ENCODE measurements around the gene SPOCK1. TPM values are rescaled to one million over a fixed set of nuclear protein-coding genes. Genes with fewer than 3 reads are reported as not detected.

Gene SPOCK1
- total RNA-seq, 4 donors from 2014 or later: 22.7 to 117 (median 41.8) TPM

DNA sequence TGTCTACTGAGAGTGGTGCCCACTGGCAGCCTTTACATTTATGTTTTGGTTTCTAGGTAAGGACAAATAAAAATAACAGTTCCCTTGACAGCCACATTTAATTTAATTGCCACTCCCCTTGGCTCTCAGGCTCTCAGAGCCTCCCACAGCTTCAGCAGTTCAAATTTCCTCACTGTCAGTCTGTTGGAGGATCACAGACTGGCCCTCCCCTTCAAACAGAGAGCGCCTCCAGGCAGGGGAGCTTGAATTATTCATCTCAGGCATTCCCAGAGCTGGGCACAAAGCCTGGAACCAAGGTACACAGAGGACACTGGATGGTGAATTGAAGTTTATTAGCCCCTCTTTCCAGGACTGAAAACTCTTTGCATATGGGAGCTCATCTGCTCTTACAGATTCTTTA lies 407.7 kb downstream of the SPOCK1 start:
- TF ChIP-seq, protein P1, sequence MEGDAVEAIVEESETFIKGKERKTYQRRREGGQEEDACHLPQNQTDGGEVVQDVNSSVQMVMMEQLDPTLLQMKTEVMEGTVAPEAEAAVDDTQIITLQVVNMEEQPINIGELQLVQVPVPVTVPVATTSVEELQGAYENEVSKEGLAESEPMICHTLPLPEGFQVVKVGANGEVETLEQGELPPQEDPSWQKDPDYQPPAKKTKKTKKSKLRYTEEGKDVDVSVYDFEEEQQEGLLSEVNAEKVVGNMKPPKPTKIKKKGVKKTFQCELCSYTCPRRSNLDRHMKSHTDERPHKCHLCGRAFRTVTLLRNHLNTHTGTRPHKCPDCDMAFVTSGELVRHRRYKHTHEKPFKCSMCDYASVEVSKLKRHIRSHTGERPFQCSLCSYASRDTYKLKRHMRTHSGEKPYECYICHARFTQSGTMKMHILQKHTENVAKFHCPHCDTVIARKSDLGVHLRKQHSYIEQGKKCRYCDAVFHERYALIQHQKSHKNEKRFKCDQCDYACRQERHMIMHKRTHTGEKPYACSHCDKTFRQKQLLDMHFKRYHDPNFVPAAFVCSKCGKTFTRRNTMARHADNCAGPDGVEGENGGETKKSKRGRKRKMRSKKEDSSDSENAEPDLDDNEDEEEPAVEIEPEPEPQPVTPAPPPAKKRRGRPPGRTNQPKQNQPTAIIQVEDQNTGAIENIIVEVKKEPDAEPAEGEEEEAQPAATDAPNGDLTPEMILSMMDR (IDR thresholded peaks at IDR 0.05): no peak
- DNase-seq (ENCODE audit: low spot score): no peak
- peak; percentile 74 for ATAC-seq (ENCODE audit: low FRiP score)

DNA sequence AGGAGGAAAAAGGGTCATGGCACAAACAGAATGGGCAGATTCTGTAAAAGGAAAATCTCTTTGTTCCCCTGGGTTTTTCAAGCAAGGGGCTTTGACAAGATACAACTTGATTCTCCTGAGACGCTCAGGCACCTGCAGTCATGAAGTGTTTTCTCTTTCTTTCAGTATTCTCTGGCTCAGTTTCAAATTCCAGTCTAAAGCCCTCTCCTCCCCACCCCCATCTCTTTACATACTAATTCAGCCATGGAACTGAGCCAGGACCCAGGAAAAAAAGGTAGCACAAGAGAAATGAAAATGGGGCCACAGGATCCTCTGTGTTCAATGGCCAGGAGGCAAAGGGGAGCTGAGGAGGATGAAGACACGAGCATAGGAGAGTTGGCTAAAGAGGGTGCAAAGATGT lies 408.4 kb downstream of the SPOCK1 start:
- TF ChIP-seq, protein P1 (IDR thresholded peaks at IDR 0.05): no peak
- no peak for ATAC-seq (ENCODE audit: low FRiP score)
- no peak for DNase-seq (ENCODE audit: low spot score)

DNA sequence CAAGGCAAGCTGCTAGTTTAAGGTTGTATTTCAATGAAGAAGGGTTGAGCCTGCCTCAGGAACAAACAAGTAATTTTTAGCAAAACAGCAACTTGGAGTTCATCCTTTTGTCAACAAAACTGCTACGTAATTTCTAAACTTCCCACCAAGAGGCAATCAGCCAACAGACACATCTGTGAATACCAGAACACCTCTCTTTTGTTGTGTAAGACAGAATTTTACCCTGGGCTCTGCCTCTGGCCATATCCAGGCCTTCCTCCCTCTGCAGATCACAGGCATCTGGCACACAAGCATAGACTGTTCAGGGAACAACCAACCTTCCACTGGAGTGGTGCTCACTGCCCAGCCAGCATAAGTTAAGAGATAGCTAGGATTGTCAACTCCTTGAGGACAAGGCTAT lies 409.0 kb downstream of the SPOCK1 start:
- no peak for DNase-seq (ENCODE audit: low spot score)
- TF ChIP-seq, protein P1 (IDR thresholded peaks at IDR 0.05): no peak

DNA sequence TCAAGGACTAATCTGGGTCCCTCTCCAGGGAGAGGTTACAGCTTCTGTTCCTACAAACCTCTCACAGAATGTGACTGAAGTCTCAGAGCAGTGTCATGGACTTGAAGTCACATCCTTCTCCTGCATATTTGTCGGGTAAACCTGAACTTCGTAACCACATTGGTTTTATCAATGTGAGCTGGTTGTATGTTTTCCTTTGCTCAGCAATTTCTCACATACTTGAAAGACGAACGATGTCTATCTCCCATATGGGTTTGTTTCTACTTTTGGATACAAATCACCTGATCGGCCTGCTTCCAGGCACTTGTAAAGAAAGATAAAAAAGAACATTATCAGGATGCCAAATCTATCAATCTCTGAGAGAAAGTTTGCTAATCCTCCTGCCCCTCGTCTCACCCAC lies 411.0 kb downstream of the SPOCK1 start:
- TF ChIP-seq, protein P1 (IDR thresholded peaks at IDR 0.05): no peak
- ATAC-seq (ENCODE audit: low FRiP score) (no peak), DNase-seq (ENCODE audit: low spot score) (no peak)

More for the DNA sequence above, 409.0 kb downstream of the SPOCK1 start:
- no peak for ATAC-seq (ENCODE audit: low FRiP score)

DNA sequence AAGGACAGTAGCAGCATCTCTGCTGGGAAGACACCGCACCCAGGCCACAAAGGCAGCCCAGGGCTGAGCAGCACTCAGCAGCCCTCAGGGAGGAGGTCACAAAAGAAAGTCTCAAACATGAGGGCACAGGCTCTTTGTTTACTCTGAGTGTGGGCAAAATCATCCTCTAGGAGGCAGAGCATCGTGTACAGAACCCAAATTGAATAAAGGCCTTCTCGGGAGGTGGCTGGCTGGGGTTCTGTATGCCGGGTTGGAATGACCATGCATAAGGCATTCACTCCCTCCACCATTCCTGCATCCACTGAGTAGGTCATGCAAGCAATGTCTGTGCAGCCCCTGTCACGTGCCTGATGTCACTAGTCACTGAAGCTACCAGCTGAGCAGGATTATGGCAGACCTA lies 412.8 kb downstream of the SPOCK1 start:
- TF ChIP-seq, protein P1 (IDR thresholded peaks at IDR 0.05): no peak
- ATAC-seq (ENCODE audit: low FRiP score) (no peak), DNase-seq (ENCODE audit: low spot score) (no peak)

DNA sequence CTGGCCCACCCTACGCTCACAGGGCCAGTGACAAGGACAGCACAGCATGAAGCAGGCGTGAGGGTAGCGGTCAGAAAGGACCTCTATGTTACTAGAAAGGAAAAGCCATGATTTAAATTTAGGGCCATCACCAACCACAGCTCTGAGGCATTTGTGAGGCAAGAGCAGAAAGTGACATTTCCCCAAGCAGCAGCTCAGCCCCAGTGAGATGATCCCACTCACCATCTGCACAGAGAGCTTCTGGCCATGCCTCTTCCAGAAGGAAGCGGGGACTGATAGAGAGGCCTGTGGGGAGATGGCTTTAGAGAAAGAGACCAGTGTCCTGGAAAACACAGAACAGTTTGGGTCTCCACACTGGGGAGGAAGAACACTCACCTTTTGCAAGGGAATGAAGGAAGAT lies 413.9 kb downstream of the SPOCK1 start:
- TF ChIP-seq, protein P1 (IDR thresholded peaks at IDR 0.05): no peak
- no peak for DNase-seq (ENCODE audit: low spot score)
- ATAC-seq (ENCODE audit: low FRiP score): no peak

DNA sequence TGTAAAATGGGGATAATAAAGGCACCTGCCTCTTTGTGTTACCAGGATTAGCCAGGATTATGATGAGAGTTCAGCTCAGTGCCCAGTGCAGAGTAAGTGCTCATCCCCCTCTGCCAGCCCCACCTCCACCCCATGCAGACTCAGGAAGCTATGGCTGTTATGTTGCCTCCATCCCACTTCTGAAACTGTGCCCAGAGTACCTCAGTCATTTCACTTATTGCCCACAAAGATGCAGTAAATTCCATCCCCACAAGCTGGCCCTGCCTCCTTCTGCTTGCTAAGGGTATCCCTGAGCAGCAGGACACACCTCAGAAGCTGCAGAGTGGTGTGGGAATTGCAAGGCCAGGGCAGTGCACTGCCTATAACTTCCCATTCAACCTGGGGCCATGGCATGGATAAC lies 415.1 kb downstream of the SPOCK1 start:
- TF ChIP-seq, protein P1 (IDR thresholded peaks at IDR 0.05): no peak
- DNase-seq (ENCODE audit: low spot score) (no peak), ATAC-seq (ENCODE audit: low FRiP score) (no peak)

Data from omental fat pad (tissue), 4 donors.